ENCODE measurements around the gene ADSS1. TPM values are rescaled to one million over a fixed set of nuclear protein-coding genes. Genes with fewer than 3 reads are reported as not detected.

ADSS1 gene
- total and polyA plus RNA-seq, 10 donors, result 2.7 to 11.7 (median 5.1) TPM

GRCh38 chr14:104739546-104740516, 15.8 kb downstream of the ADSS1 start:
- TF ChIP-seq POLR2AphosphoS5 (IDR thresholded peaks at IDR 0.05), result no peak
- TF ChIP-seq CTCF (IDR thresholded peaks at IDR 0.05 in 8 of 11, conservative IDR thresholded peaks at IDR 0.05 in 3 of 11), result no peak
- TF ChIP-seq POLR2A (IDR thresholded peaks at IDR 0.05), result no peak
- no peaks in the 10 kb centered on the region for H3K27me3 ChIP-seq (replicated peaks in 1 of 7)
- H3K36me3 ChIP-seq, result no peaks in the 10 kb centered on the region
- no peak overlapping the region for H3K27ac ChIP-seq
- H3K9me3 ChIP-seq, result no peaks in the 10 kb centered on the region
- intact Hi-C loops (cut with DNase I; ENCODE audit: low total_unique reads), result no loop called here
- H3K4me1 ChIP-seq, result peaks cover 10 to 66% (median 41%) of the 10 kb centered on the region in 6 donors
- 80 to 89% (median 80%) methylated on average over 29 of the region's 29 CpGs for WGBS, 5 donors
- H3K4me3 ChIP-seq, result no peak overlapping the region
- DNase-seq, result no peak

- Histone ChIP-seq H3K4me1 (peaks cover 0 to 52% (median 27%) of the 10 kb centered on the region in 6 donors), H3K9me3 (no peaks in the 10 kb centered on the region), H3K27ac (peak overlapping the region in 4 of 8 donors; percentile 14 to 56 (median 48)), H3K4me3 (no peak overlapping the region), H3K27me3 (replicated peaks in 1 of 7) (no peaks in the 10 kb centered on the region), H3K36me3 (no peaks in the 10 kb centered on the region)
- TF ChIP-seq POLR2AphosphoS5 (IDR thresholded peaks at IDR 0.05) (peak; percentile 69 to 83 (median 77)), POLR2A (IDR thresholded peaks at IDR 0.05) (no peak)
- 72 to 85% (median 77%) methylated on average over 18 to 29 of the region's 29 CpGs for WGBS, 5 donors
- intact Hi-C loops (cut with DNase I; ENCODE audit: low total_unique reads), result no loop called here
- DNase-seq, result no peak
Measured at GRCh38 chr14:104741108-104741802, 17.2 kb downstream of the ADSS1 start.

GRCh38 chr14:104741803-104742251, 17.8 kb downstream of the ADSS1 start:
- H3K9me3 ChIP-seq, result no peaks in the 10 kb centered on the region
- peak overlapping the region in 4 of 8 donors; percentile 14 to 56 (median 48) for H3K27ac ChIP-seq
- no peaks in the 10 kb centered on the region for H3K36me3 ChIP-seq
- no peak overlapping the region for H3K4me3 ChIP-seq
- DNase-seq, result peak; percentile 72
- peaks cover 0 to 46% (median 21%) of the 10 kb centered on the region in 6 donors for H3K4me1 ChIP-seq
- no peaks in the 10 kb centered on the region for H3K27me3 ChIP-seq (replicated peaks in 1 of 7)
- intact Hi-C loops (cut with DNase I; ENCODE audit: low total_unique reads), result no loop called here
- TF ChIP-seq POLR2A (IDR thresholded peaks at IDR 0.05) (no peak), POLR2AphosphoS5 (IDR thresholded peaks at IDR 0.05) (no peak), CTCF (IDR thresholded peaks at IDR 0.05 in 8 of 11, conservative IDR thresholded peaks at IDR 0.05 in 3 of 11) (no peak)
- 82 to 87% (median 86%) methylated on average over 3 to 23 of the region's 23 CpGs for WGBS, 5 donors

DNA sequence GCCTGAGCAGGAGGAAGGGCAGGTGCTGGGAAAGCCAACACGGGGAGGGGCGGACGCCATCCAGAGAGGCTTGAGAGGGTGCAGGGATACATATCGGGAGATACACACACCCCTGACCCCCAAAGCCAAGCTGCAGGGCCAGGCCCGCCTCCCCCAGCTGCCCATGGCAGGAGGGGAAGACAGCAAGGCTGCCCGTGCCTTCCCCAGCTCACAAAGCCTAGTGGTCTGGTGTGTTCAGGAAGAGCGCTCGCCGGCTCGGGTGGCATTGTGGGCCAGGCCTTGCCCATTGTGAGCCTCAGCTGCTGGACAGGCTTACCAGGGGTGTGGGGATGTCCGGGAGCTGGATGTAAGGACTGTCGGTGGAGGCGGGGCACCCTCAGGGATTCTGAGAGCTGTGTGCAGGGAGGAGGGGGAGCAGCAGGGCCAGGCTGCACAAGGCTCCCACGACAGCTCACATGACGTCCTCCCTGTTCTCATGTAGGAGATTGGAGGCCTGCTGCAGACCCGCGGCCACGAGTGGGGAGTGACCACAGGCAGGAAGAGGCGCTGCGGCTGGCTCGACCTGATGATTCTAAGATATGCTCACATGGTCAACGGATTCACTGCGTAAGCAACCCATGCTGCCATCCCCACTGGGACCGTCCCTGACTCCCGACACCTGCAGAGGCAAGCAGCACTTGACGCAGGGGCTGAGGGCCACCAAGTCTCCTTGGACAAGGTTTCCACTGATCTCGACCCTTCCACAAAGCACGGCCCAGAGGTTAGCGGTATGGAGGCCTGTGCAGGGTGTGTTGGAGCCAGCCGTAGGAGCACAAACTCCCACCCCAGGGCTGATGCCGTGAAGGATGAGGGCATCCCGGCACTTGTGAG, 18.8 kb downstream of the ADSS1 start:
- TF ChIP-seq CTCF (IDR thresholded peaks at IDR 0.05 in 8 of 11, conservative IDR thresholded peaks at IDR 0.05 in 3 of 11) (no peak), POLR2AphosphoS5 (IDR thresholded peaks at IDR 0.05) (no peak), POLR2A (IDR thresholded peaks at IDR 0.05) (no peak)
- Histone ChIP-seq H3K4me3 (no peak overlapping the region), H3K27ac (peak overlapping the region in 2 of 8 donors; percentile 11 to 13), H3K9me3 (no peaks in the 10 kb centered on the region), H3K36me3 (no peaks in the 10 kb centered on the region), H3K4me1 (peaks cover 0 to 37% (median 16%) of the 10 kb centered on the region in 6 donors), H3K27me3 (replicated peaks in 1 of 7) (no peaks in the 10 kb centered on the region)
- WGBS, 5 donors, result 80 to 92% (median 86%) methylated on average over 28 to 32 of the region's 32 CpGs
- intact Hi-C loops (cut with DNase I; ENCODE audit: low total_unique reads), result no loop called here
- peak; percentile 72 for DNase-seq
